ENCODE data around the gene BABAM2. TPM values are rescaled to one million over a fixed set of nuclear protein-coding genes. Genes with fewer than 3 reads are reported as not detected.

BABAM2 gene
- total and polyA plus RNA-seq, 9 of the 15 experiments (the other 6 are each of a cell fraction or from before 2014, with no cell fraction given), result 10.9 to 37.4 (median 25.6) TPM

- Histone ChIP-seq H4K20me1 (replicated peaks; ENCODE audit: control insufficient read depth, insufficient read depth, low read length) (no peaks in the 10 kb centered on the region), H2AFZ (ENCODE audit: low read depth, low read length) (no peak overlapping the region), H3K9me3 (replicated peaks; ENCODE audit: control insufficient read depth, insufficient read depth, low read depth, low read length) (no peaks in the 10 kb centered on the region), H3K4me3 (no peak overlapping the region), H3K27ac (ENCODE audit: extremely low read depth, low read depth, low read length) (no peak overlapping the region), H3K9ac (ENCODE audit: insufficient read depth in 1 of 2, low read depth in 2 of 2, low read length in 2 of 2) (no peak overlapping the region), H3K4me2 (ENCODE audit: insufficient read depth, low read length) (no peak overlapping the region), H3K4me1 (replicated peaks in 1 of 2; ENCODE audit: control insufficient read depth in 2 of 2, insufficient read depth in 2 of 2, low read length in 2 of 2) (no peaks in the 10 kb centered on the region; a peak in 1 of 5 replicates), H3K36me3 (ENCODE audit: control insufficient read depth, insufficient read depth, low read length) (peaks cover 5% of the 10 kb centered on the region; the same call in 1 of the 3 replicates), H3K27me3 (ENCODE audit: control insufficient read depth in 2 of 2, insufficient read depth in 2 of 2, low read length in 2 of 2) (no peaks in the 10 kb centered on the region), H3K79me2 (ENCODE audit: control insufficient read depth, insufficient read depth, low read length) (no peaks in the 10 kb centered on the region; the same call in 2 of the 3 replicates), H3K9me1 (ENCODE audit: control insufficient read depth, insufficient read depth, low read length) (no peaks in the 10 kb centered on the region)
- 45% methylated on average over 2 of the region's 2 CpGs for WGBS (ENCODE audit: insufficient coverage, low coverage, missing lambda C conversion rate)
- ChIA-PET CTCF (ENCODE audit: low intra/inter-chr PET ratio) (no interaction called here), POLR2A (no interaction called here)
- intact Hi-C loops (cut with micrococcal nuclease) (no loop called here), in situ Hi-C loops (cut with MboI) (no loop called here)
- DNase-seq (ENCODE audit: extremely low read depth in 1 of 4, low spot score in 3 of 4) (no peak), ATAC-seq (no peak), FAIRE-seq (no peak)
- no TSS peak for BruUV-seq (replicated peaks)
- TF ChIP-seq NFRKB (IDR thresholded peaks at IDR 0.05; ENCODE audit: low read depth) (no peak), MITF (IDR thresholded peaks at IDR 0.05) (no peak), ZNF407 (IDR thresholded peaks at IDR 0.05; ENCODE audit: low read depth) (no peak), NFATC3 (IDR thresholded peaks at IDR 0.05) (no peak), MAX (CRISPR knock-in tag; IDR thresholded peaks at IDR 0.05) (no peak), ZNF280A (IDR thresholded peaks at IDR 0.05; ENCODE audit: low read depth, partially characterized antibody) (no peak), ZNF311 (CRISPR knock-in tag; IDR thresholded peaks at IDR 0.05) (no peak), ZNF445 (CRISPR knock-in tag; IDR thresholded peaks at IDR 0.05; ENCODE audit: low read depth) (no peak), BHLHE40 (IDR thresholded peaks at IDR 0.05; ENCODE audit: low read length) (no peak), FOSL1 (tag; conservative IDR thresholded peaks at IDR 0.05) (no peak), ZBTB7A (IDR thresholded peaks at IDR 0.05; ENCODE audit: borderline replicate concordance, control insufficient read depth, low read depth, low read length) (no peak), HMG20A (CRISPR knock-in tag; conservative IDR thresholded peaks at IDR 0.05) (no peak), SLC30A9 (CRISPR knock-in tag; IDR thresholded peaks at IDR 0.05) (no peak)
These were observed 12.5 kb downstream of the BABAM2 start for GRCh38 chr2:27903018-27903417.
